ENCODE results near the gene TEX28.
"Not testable (repeated sequence)": the region's sequence is repeated elsewhere in the genome, so short reads cannot be mapped to it uniquely, and the experiment has no call there.

TEX28 gene

GRCh38 chrX:154239982-154240503, 54.9 kb downstream of the TEX28 start:
- peak; percentile 4 for DNase-seq

GRCh38 chrX:154238939-154239559, 55.9 kb downstream of the TEX28 start:
- not testable (repeated sequence) for DNase-seq

- not testable (repeated sequence) for DNase-seq
Measured at GRCh38 chrX:154233620-154234019, 61.3 kb downstream of the TEX28 start.

GRCh38 chrX:154231443-154231842, 63.5 kb downstream of the TEX28 start:
- not testable (repeated sequence) for DNase-seq

GRCh38 chrX:154226706-154227105, 68.2 kb downstream of the TEX28 start:
- DNase-seq, result not testable (repeated sequence)

GRCh38 chrX:154225292-154225691, 69.6 kb downstream of the TEX28 start:
- not testable (repeated sequence) for DNase-seq

All from activated CD8-positive, alpha-beta memory T cell treated with anti-CD3 and anti-CD28 coated beads, Interleukin-2, amount 50 U/mL, for 4 hours (primary cell).